Tibial nerve (tissue), 3 donors: ENCODE measurements around the gene COMT.

Source experiments
- CTCF ChIP-seq, 5 experiments: fragments of 200-600 bp in 3 of 5; fragments of 450-650 bp in 2 of 5; sonication (generic) in 3 of 5; IDR thresholded peaks; one replicate each; pipeline ENCODE4 v1.5.1; 2016 to 2019; ENCODE audit warnings: antibody characterized with exemption in 5 of 5, mild to moderate bottlenecking in 3 of 5, moderate library complexity in 2 of 5
- POLR2A ChIP-seq, 2 donors: fragments of 450-650 bp; IDR thresholded peaks; one replicate each; pipeline ENCODE4 v1.6.1; 2017; ENCODE audit warnings: antibody characterized with exemption in 2 of 2, mild to moderate bottlenecking in 2 of 2, moderate library complexity in 2 of 2

DNA sequence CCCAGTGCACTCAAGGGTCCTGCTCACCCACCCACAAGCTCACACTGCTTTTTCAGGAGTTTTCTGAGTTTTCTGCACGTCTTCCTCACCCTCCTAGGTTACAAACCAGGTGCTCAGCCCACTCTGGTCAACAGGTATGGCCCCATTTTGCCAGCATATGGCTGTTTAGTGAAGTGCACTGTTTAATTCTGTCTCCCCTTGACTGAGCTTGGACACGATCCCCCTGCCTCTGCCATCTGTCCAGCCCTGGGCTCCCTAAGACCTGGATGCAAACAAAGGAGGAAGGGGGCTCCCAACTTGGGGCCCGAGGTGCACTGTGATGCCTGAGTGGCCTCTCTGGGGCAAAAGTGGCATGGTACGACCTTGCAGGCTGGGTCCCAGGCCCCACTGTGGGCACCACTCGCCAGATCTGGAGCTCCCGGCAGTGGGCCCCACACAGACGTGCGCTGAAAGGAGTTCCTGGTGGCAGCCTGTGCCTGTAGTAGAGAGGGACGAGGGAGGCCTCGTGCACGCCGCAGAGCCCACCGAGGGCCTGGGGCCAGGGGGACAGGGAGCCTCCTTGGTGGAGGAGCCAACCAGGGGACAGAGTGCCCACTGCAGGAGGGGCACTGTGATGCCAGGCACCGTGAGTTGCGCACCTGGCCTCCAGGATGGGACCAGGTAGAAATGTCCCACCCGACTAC lies 37.3 kb upstream of the COMT start:
- TF ChIP-seq CTCF (IDR thresholded peaks at IDR 0.05), result no peak
- TF ChIP-seq POLR2A (IDR thresholded peaks at IDR 0.05), result no peak
